ENCODE measurements around the gene MZB1.
"Not testable (repeated sequence)": the region's sequence is repeated elsewhere in the genome, so short reads cannot be mapped to it uniquely, and the experiment has no call there.

The MZB1 gene

GRCh38 chr5:139374909-139375308 is 14.8 kb downstream of the MZB1 start:
- no peak for DNase-seq

- no peak for DNase-seq
Measured at GRCh38 chr5:139371482-139372435, 18.0 kb downstream of the MZB1 start.

- DNase-seq: peak; percentile 63
Measured at GRCh38 chr5:139369181-139369580, 20.5 kb downstream of the MZB1 start.

GRCh38 chr5:139368613-139369012 is 21.1 kb downstream of the MZB1 start:
- no peak for DNase-seq

GRCh38 chr5:139364466-139364865 is 25.2 kb downstream of the MZB1 start:
- DNase-seq: no peak

- DNase-seq: no peak
Measured at GRCh38 chr5:139363937-139364336, 25.8 kb downstream of the MZB1 start.

- no peak for DNase-seq
Measured at GRCh38 chr5:139361835-139362429, 27.8 kb downstream of the MZB1 start.

GRCh38 chr5:139360384-139360783 is 29.3 kb downstream of the MZB1 start:
- DNase-seq: no peak

GRCh38 chr5:139358064-139358463 is 31.6 kb downstream of the MZB1 start:
- DNase-seq: no peak

- not testable (repeated sequence) for DNase-seq
Measured at GRCh38 chr5:139355900-139356299, 33.8 kb downstream of the MZB1 start.

- no peak for DNase-seq
Measured at GRCh38 chr5:139354186-139354585, 35.5 kb downstream of the MZB1 start.

- DNase-seq: not testable (repeated sequence)
Measured at GRCh38 chr5:139347863-139348262, 41.9 kb downstream of the MZB1 start.

GRCh38 chr5:139345442-139345841 is 44.3 kb downstream of the MZB1 start:
- DNase-seq: not testable (repeated sequence)

- DNase-seq: no peak
Measured at GRCh38 chr5:139344177-139344576, 45.5 kb downstream of the MZB1 start.

GRCh38 chr5:139343476-139343875 is 46.2 kb downstream of the MZB1 start:
- no peak for DNase-seq

- DNase-seq: no peak
Measured at GRCh38 chr5:139342423-139342723, 47.3 kb downstream of the MZB1 start.

- DNase-seq: peak; percentile 98
Measured at GRCh38 chr5:139341689-139342422, 47.9 kb downstream of the MZB1 start, which contains the start of gene PAIP2. PAIP2 (plus strand) TSS chr5:139341854; CDS start chr5:139363785, 21,931 bp downstream.

GRCh38 chr5:139341187-139341688 is 48.5 kb downstream of the MZB1 start:
- no peak for DNase-seq

GRCh38 chr5:139340051-139340450 is 49.7 kb downstream of the MZB1 start:
- peak; percentile 3 for DNase-seq

All from fibroblast of skin of abdomen (primary cell).